ENCODE data around the gene PHRF1. TPM values are rescaled to one million over a fixed set of nuclear protein-coding genes. Genes with fewer than 3 reads are reported as not detected.

PHRF1 gene
- total and polyA plus RNA-seq, 9 of the 15 experiments (the other 6 are each of a cell fraction or from before 2014, with no cell fraction given) = 0.07 to 37.2 (median 7.7) TPM

DNA sequence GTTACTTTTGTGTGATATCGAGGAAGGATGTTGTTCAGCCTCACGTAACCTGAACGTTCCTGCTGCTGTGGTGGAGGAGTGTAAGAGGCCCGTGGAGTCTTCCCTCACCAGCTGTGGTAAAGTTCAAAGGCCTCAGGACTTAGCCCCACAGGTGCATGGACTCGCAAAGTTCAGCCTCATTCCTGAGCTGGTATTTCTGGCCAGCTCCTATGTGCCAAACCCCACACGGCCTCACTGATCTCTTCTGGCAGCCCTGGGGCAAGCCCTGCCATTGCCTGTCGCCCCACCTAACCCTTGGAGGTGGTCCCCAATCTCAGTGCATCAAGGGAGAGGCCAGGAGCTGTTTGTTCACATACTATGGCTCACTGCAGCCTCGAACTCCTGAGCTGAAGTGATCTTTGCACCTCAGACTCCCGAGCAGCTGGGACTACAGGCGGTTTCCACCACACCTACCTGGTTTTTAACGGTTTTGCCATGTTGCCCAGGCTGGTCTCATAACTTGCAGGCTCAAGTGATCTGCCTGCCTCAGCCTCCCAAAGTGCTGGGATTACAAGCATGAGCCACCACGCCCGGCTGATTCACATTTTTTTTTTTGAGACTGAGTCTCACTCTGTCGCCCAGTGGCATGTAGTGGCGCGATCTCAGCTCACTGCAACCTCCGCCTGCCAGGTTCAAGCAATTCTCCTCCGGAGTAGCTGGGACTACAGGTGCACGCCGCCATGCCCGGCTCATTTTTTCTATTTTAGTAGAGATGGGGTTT, 2.2 kb downstream of the PHRF1 start (continued):
- TF ChIP-seq, protein P1, sequence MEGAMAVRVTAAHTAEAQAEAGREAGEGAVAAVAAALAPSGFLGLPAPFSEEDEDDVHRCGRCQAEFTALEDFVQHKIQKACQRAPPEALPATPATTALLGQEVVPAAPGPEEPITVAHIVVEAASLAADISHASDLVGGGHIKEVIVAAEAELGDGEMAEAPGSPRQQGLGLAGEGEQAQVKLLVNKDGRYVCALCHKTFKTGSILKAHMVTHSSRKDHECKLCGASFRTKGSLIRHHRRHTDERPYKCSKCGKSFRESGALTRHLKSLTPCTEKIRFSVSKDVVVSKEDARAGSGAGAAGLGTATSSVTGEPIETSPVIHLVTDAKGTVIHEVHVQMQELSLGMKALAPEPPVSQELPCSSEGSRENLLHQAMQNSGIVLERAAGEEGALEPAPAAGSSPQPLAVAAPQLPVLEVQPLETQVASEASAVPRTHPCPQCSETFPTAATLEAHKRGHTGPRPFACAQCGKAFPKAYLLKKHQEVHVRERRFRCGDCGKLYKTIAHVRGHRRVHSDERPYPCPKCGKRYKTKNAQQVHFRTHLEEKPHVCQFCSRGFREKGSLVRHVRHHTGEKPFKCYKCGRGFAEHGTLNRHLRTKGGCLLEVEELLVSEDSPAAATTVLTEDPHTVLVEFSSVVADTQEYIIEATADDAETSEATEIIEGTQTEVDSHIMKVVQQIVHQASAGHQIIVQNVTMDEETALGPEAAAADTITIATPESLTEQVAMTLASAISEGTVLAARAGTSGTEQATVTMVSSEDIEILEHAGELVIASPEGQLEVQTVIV (CRISPR knock-in tag; IDR thresholded peaks at IDR 0.05; ENCODE audit: borderline replicate concordance) = no peak
- TF ChIP-seq, protein P2, sequence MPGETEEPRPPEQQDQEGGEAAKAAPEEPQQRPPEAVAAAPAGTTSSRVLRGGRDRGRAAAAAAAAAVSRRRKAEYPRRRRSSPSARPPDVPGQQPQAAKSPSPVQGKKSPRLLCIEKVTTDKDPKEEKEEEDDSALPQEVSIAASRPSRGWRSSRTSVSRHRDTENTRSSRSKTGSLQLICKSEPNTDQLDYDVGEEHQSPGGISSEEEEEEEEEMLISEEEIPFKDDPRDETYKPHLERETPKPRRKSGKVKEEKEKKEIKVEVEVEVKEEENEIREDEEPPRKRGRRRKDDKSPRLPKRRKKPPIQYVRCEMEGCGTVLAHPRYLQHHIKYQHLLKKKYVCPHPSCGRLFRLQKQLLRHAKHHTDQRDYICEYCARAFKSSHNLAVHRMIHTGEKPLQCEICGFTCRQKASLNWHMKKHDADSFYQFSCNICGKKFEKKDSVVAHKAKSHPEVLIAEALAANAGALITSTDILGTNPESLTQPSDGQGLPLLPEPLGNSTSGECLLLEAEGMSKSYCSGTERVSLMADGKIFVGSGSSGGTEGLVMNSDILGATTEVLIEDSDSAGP (CRISPR knock-in tag; IDR thresholded peaks at IDR 0.05) = no peak
- TF ChIP-seq SETDB1 (IDR thresholded peaks at IDR 0.05; ENCODE audit: low read length) (no peak), KLF1 (tag; IDR thresholded peaks at IDR 0.05) (no peak), MCM7 (IDR thresholded peaks at IDR 0.05) (no peak), SMAD4 (CRISPR knock-in tag; conservative IDR thresholded peaks at IDR 0.05) (no peak), RHOXF2B (CRISPR knock-in tag; conservative IDR thresholded peaks at IDR 0.05) (no peak), PCBP2 (IDR thresholded peaks at IDR 0.05; ENCODE audit: low read depth, low read length, poor library complexity, severe bottlenecking) (no peak), HMG20A (CRISPR knock-in tag; conservative IDR thresholded peaks at IDR 0.05) (no peak), SMAD1 (IDR thresholded peaks at IDR 0.05; ENCODE audit: low read depth, low read length, partially characterized antibody) (no peak), SRF (CRISPR knock-in tag; IDR thresholded peaks at IDR 0.05) (no peak)
- TF ChIP-seq, protein P3, sequence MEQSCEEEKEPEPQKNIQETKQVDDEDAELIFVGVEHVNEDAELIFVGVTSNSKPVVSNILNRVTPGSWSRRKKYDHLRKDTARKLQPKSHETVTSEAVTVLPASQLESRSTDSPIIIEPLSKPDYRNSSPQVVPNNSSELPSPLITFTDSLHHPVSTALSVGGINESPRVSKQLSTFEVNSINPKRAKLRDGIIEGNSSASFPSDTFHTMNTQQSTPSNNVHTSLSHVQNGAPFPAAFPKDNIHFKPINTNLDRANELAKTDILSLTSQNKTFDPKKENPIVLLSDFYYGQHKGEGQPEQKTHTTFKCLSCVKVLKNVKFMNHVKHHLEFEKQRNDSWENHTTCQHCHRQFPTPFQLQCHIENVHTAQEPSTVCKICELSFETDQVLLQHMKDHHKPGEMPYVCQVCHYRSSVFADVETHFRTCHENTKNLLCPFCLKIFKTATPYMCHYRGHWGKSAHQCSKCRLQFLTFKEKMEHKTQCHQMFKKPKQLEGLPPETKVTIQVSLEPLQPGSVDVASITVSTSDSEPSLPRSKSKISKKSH (CRISPR knock-in tag; IDR thresholded peaks at IDR 0.05) = no peak

All from K562 (cell line).